GM21390 (cell line): ENCODE results near the gene C11orf52.

Experiments
- ATAC-seq: cut with Tn5 transposase; IDR thresholded peaks from one replicate; pipeline ENCODE4 v1.9.1; 2021; ENCODE audit not compliant: unreplicated experiment

Gene C11orf52

GRCh38 chr11:111974446-111974845 lies 55.7 kb downstream of the C11orf52 start:
- ATAC-seq, result no peak

- ATAC-seq, result no peak
Observed at GRCh38 chr11:111975076-111975806, 56.5 kb downstream of the C11orf52 start.

- no peak for ATAC-seq
Observed at GRCh38 chr11:111976119-111976766, 57.5 kb downstream of the C11orf52 start.
